ENCODE measurements around the gene DAND5.

DNA sequence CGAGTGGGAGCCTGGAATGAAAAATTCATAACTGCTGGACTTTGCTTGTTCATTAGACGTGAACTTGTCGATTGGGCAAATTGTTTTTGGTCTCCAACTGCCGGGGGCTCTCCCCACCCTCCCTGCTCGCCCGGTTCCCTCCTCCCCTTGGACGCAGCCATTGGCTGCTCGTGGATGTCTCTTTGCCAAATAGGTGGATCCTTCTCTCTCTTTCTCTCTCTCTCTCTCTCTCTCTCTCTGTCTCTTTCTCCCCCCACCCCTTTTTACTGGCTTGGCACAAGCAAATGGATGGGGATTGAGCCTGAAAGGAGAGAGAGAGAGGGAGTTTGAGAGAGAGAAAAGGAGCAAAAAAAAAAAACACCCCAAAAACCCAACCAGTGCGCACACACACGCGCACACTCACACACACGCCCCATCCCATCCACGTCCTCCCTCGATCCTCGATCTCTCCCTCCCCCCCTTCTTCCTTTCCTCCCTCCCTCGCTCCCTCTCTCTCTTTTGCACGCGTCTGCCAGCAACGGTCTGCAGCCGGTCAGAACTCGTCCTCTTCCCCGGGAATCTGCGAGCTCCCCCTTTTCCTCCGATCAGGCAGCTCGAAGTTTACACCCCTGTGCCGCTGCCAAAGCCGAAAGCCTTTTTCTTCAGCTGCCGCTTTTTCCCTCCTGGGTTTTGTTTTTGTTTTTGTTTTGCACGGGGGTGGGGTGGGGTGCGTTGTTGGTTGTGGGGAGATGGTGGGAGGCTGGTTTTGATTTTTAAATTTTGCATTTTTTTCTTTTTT lies 53.7 kb downstream of the DAND5 start:
- TF ChIP-seq YY1 (IDR thresholded peaks at IDR 0.05; ENCODE audit: insufficient read depth, insufficient read length) (no peak), ZNF274 (IDR thresholded peaks at IDR 0.05; ENCODE audit: low read depth, low read length) (no peak), SUZ12 (IDR thresholded peaks at IDR 0.05; ENCODE audit: extremely low read depth, insufficient read depth, insufficient read length) (no peak)

Measured in NT2/D1 (cell line).